Measurements from ENCODE around the gene CCDC15. TPM values are rescaled to one million over a fixed set of nuclear protein-coding genes. Genes with fewer than 3 reads are reported as not detected.

CCDC15 gene
- total and polyA plus RNA-seq, 2 donors = 1.7 to 7.0 TPM

DNA sequence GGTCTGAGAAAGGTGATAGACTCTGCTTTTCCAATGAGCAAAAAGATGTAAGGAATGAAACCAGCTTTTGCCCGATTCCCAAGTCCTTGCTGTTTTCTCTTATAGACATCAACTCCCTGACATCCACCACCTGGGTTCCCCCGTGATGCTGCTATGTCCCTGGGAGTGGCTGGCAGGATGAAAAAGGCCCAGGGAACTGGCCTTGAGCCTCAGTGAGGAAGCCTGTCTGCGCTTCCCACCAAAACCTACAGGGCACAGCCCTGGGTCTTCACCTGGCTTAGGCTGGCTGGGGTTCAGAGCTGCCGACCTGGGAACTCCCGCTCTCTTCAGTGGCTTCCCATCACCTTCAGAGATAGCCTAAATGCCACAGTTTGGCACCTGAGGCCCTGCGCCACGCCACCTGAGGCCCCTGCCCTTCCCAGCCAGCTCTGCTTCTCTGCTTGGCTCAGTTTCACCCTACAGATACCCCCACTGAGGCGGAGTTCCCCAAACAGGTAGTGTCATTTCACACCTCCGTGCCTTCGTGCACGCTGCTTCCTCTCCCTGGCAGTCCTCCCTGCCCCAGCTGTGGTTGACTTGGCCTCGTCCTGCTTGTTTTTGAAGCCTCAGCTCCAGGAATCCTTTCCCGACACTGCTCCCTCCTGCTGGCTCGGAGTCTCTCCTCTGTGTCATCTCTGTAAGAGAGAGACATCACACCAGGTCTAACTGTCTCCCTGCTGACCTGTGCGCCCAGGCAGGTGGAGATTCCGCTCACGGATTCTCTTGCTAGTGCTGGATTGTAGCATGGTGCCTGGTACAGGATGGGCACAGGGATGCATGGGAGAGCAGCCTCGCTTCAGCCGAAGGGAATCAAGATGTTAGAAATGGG, 119.8 kb downstream of the CCDC15 start:
- Histone ChIP-seq H3K4me3 (ENCODE audit: low read length in 2 of 2) (no peak overlapping the region), H3K27ac (ENCODE audit: low read depth in 1 of 2, low read length in 1 of 2) (no peak overlapping the region), H3K4me1 (ENCODE audit: control insufficient read depth in 2 of 2, insufficient read depth in 2 of 2, low read length in 2 of 2) (peaks cover 0 to 9% of the 10 kb centered on the region in 2 donors), H3K9me3 (ENCODE audit: control insufficient read depth in 2 of 2, insufficient read depth in 1 of 2, low read length in 1 of 2) (no peaks in the 10 kb centered on the region), H3K27me3 (ENCODE audit: control insufficient read depth in 2 of 2, insufficient read depth in 1 of 2, low read length in 1 of 2) (no peaks in the 10 kb centered on the region), H3K36me3 (ENCODE audit: control insufficient read depth in 2 of 2, insufficient read depth in 2 of 2, low read length in 1 of 2) (no peaks in the 10 kb centered on the region)
- no peak for DNase-seq (ENCODE audit: low read depth in 6 of 9, low spot score in 9 of 9)
- 94% methylated on average over 19 of the region's 19 CpGs for WGBS

DNA sequence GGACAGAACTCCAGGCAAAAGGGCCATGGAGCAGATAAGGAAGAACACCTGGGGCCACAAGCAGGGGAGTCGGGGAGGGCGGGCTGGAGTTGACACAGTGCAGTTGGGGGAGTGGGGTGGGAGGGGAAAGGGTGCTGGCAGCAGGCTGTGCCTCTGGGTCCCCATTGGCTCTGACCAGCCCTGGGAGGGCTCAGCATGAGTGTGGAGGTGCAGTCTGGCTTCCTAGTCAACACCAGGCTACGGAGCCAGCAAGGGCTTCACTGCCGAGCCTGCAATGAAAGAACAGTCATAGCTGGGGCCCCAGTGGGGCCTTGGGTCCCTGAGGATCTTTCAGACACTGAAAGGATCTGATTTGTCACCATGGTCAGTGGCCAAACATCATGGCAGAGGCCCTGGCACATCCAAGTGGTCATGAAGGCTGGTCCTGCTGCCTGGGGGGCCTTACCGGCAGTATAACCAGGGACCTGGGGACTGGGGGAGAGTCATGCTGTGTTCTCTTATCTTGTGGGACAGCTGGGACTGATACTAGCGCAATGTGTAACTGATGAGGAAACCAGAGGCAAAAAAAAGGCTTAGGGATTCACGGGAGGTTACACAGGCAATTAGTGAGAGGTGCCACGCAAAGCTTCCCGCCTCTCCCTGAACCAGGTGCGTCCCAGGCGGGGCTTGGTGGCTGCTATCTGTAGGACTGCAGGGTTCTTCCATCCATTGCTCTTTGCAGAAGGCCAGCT, 120.7 kb downstream of the CCDC15 start:
- Histone ChIP-seq H3K4me1 (ENCODE audit: control insufficient read depth in 2 of 2, insufficient read depth in 2 of 2, low read length in 2 of 2) (peaks cover 0 to 9% of the 10 kb centered on the region in 2 donors), H3K27ac (ENCODE audit: low read depth in 1 of 2, low read length in 1 of 2) (no peak overlapping the region), H3K4me3 (ENCODE audit: low read length in 2 of 2) (no peak overlapping the region), H3K9me3 (ENCODE audit: control insufficient read depth in 2 of 2, insufficient read depth in 1 of 2, low read length in 1 of 2) (no peaks in the 10 kb centered on the region), H3K27me3 (ENCODE audit: control insufficient read depth in 2 of 2, insufficient read depth in 1 of 2, low read length in 1 of 2) (no peaks in the 10 kb centered on the region), H3K36me3 (ENCODE audit: control insufficient read depth in 2 of 2, insufficient read depth in 2 of 2, low read length in 1 of 2) (no peaks in the 10 kb centered on the region)
- no peak for DNase-seq (ENCODE audit: low read depth in 6 of 9, low spot score in 9 of 9)
- 96% methylated on average over 11 of the region's 11 CpGs for WGBS

GRCh38 chr11:125075242-125075625, 121.2 kb downstream of the CCDC15 start:
- Histone ChIP-seq H3K9me3 (ENCODE audit: control insufficient read depth in 2 of 2, insufficient read depth in 1 of 2, low read length in 1 of 2) (no peaks in the 10 kb centered on the region), H3K27ac (ENCODE audit: low read depth in 1 of 2, low read length in 1 of 2) (no peak overlapping the region), H3K4me1 (ENCODE audit: control insufficient read depth in 2 of 2, insufficient read depth in 2 of 2, low read length in 2 of 2) (peaks cover 0 to 9% of the 10 kb centered on the region in 2 donors), H3K27me3 (ENCODE audit: control insufficient read depth in 2 of 2, insufficient read depth in 1 of 2, low read length in 1 of 2) (no peaks in the 10 kb centered on the region), H3K36me3 (ENCODE audit: control insufficient read depth in 2 of 2, insufficient read depth in 2 of 2, low read length in 1 of 2) (no peaks in the 10 kb centered on the region), H3K4me3 (ENCODE audit: low read length in 2 of 2) (no peak overlapping the region)
- 94% methylated on average over 7 of the region's 7 CpGs for WGBS
- no peak for DNase-seq (ENCODE audit: low read depth in 6 of 9, low spot score in 9 of 9)

DNA sequence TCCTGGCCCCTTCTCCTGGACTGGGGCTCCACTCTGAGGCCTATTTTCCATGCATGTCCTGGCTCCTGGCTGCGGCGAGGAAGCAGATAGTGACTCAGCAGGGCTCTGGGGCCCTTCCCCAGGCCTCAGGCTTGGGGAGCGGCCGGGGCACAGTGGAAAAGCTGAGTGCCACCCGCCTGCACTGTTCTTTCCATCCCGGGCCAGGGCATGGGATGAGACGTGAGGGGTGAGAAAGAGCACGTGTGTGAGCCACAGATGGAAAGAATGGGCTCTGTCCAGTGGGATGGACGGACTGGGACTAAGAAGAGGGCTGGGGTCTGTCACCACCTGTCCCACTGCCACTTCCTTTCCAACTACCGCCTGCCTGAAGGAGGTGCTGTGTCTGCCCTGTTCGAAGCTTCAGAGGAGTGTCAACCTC, 121.9 kb downstream of the CCDC15 start:
- H3K4me1 ChIP-seq (ENCODE audit: control insufficient read depth in 2 of 2, insufficient read depth in 2 of 2, low read length in 2 of 2) = peaks cover 0 to 5% of the 10 kb centered on the region in 2 donors
- no peak overlapping the region for H3K27ac ChIP-seq (ENCODE audit: low read depth in 1 of 2, low read length in 1 of 2)
- H3K36me3 ChIP-seq (ENCODE audit: control insufficient read depth in 2 of 2, insufficient read depth in 2 of 2, low read length in 1 of 2) = no peaks in the 10 kb centered on the region
- no peaks in the 10 kb centered on the region for H3K9me3 ChIP-seq (ENCODE audit: control insufficient read depth in 2 of 2, insufficient read depth in 1 of 2, low read length in 1 of 2)
- DNase-seq (ENCODE audit: low read depth in 6 of 9, low spot score in 9 of 9) = no peak
- H3K4me3 ChIP-seq (ENCODE audit: low read length in 2 of 2) = no peak overlapping the region
- 93% methylated on average over 11 of the region's 11 CpGs for WGBS
- H3K27me3 ChIP-seq (ENCODE audit: control insufficient read depth in 2 of 2, insufficient read depth in 1 of 2, low read length in 1 of 2) = no peaks in the 10 kb centered on the region

DNA sequence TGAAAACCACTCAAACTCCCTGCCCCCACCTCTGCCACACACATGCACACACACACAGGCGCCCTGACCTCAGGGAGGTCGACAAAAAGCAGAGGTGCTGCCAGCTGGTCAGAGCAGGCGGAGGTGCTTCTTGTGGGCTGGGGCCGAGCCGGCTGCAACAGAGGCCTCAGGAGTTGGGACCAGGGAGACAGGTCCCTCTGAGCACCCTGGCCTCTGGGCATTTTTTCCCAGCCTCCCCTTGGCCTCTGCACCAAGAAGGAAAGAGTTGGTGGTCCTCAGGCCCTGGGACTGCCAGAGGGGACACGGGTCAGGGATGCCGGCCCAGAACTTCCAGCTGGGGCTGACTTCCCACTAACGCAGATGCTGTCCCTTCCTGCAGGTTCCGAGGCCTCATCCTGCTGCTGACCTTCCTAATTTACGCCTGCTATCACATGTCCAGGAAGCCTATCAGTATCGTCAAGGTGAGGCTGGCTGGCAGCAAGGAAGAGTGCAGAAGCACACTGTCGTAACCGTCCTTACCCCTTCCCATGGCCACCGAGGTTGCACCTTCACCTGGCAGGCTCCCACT, 122.5 kb downstream of the CCDC15 start:
- no peak overlapping the region for H3K27ac ChIP-seq (ENCODE audit: low read depth in 1 of 2, low read length in 1 of 2)
- H3K9me3 ChIP-seq (ENCODE audit: control insufficient read depth in 2 of 2, insufficient read depth in 1 of 2, low read length in 1 of 2) = no peaks in the 10 kb centered on the region
- 96% methylated on average over 14 of the region's 14 CpGs for WGBS
- H3K4me1 ChIP-seq (ENCODE audit: control insufficient read depth in 2 of 2, insufficient read depth in 2 of 2, low read length in 2 of 2) = peaks cover 0 to 4% of the 10 kb centered on the region in 2 donors
- no peaks in the 10 kb centered on the region for H3K36me3 ChIP-seq (ENCODE audit: control insufficient read depth in 2 of 2, insufficient read depth in 2 of 2, low read length in 1 of 2)
- H3K27me3 ChIP-seq (ENCODE audit: control insufficient read depth in 2 of 2, insufficient read depth in 1 of 2, low read length in 1 of 2) = no peaks in the 10 kb centered on the region
- no peak overlapping the region for H3K4me3 ChIP-seq (ENCODE audit: low read length in 2 of 2)
- no peak for DNase-seq (ENCODE audit: low read depth in 6 of 9, low spot score in 9 of 9)

- 97% methylated on average over 11 of the region's 11 CpGs for WGBS
- H3K9me3 ChIP-seq (ENCODE audit: control insufficient read depth in 2 of 2, insufficient read depth in 1 of 2, low read length in 1 of 2) = no peaks in the 10 kb centered on the region
Measured at GRCh38 chr11:125078016-125078415, 124.0 kb downstream of the CCDC15 start.

DNA sequence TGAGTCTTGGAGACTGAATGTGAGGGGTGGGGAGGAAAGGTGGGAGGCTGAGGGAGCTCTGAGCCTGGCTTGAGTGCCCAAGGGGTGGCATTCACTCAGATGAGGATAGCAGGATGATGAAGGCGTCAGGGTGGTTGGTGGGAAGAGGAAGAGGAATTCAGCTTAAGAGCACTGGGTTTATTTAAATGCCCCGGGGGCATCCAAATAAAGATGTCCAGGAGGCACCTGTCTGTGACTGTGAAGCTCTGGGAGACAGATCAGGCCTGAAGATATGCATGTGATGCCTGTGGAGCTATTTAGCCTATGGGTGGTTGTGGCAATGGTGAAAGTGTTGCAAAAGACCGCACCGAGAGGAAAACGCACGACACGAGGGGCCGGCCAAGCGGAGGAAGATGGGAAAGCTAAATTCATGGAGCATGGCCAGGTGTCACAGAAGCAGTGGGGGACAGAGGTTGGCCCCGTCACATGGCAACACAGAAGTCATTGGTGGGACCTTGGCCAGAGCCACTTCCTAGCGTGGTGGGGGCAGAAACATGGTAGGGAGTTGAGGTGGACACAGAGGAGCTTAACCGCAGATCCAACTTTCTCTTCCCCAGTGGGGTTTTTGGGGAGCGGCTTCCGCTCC, 124.6 kb downstream of the CCDC15 start:
- WGBS = 94% methylated on average over 14 of the region's 14 CpGs
- no peaks in the 10 kb centered on the region for H3K36me3 ChIP-seq (ENCODE audit: control insufficient read depth in 2 of 2, insufficient read depth in 2 of 2, low read length in 1 of 2)
- no peak for DNase-seq (ENCODE audit: low read depth in 6 of 9, low spot score in 9 of 9)

More at GRCh38 chr11:125078016-125078415, 124.0 kb downstream of the CCDC15 start:
- H3K4me3 ChIP-seq (ENCODE audit: low read length in 2 of 2) = no peak overlapping the region
- H3K4me1 ChIP-seq (ENCODE audit: control insufficient read depth in 2 of 2, insufficient read depth in 2 of 2, low read length in 2 of 2) = peaks cover 0 to 4% of the 10 kb centered on the region in 2 donors
- H3K27me3 ChIP-seq (ENCODE audit: control insufficient read depth in 2 of 2, insufficient read depth in 1 of 2, low read length in 1 of 2) = no peaks in the 10 kb centered on the region
- no peak for DNase-seq (ENCODE audit: low read depth in 6 of 9, low spot score in 9 of 9)
- H3K27ac ChIP-seq (ENCODE audit: low read depth in 1 of 2, low read length in 1 of 2) = no peak overlapping the region
- no peaks in the 10 kb centered on the region for H3K36me3 ChIP-seq (ENCODE audit: control insufficient read depth in 2 of 2, insufficient read depth in 2 of 2, low read length in 1 of 2)

DNA sequence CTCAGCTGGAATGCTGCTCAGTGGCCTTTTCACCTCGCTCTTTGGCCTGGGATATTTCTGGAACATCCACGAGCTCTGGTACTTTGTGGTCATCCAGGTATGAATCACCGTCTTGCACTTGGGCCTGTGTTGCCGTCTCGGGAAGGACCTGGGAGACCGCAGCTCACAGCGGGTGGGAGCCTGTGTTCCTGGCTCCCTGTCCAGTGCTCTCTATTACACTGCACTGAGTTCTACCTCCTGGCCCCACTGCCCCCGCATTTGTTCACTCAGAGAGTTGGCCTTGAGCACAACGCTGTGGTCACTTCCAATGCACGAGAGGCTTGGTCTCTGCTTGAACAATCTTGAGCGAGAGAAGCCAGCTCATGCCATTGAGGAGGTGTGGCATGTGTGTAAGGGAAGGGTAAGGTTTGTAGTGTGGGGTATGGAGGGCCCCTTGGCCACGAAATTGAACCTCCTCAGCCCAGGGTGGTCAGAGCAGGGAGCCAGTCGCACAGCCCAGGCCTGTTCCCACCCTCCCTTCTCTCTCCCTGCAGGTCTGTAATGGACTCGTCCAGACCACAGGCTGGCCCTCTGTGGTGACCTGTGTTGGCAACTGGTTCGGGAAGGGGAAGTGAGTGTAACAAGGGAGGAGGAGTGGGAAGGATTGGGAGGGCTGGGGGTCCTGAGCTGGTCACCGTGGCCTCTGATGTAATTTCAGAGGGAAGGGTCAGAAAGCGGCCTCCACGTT, 125.3 kb downstream of the CCDC15 start:
- Histone ChIP-seq H3K36me3 (ENCODE audit: control insufficient read depth in 2 of 2, insufficient read depth in 2 of 2, low read length in 1 of 2) (no peaks in the 10 kb centered on the region), H3K4me1 (ENCODE audit: control insufficient read depth in 2 of 2, insufficient read depth in 2 of 2, low read length in 2 of 2) (peaks cover 0 to 4% of the 10 kb centered on the region in 2 donors), H3K9me3 (ENCODE audit: control insufficient read depth in 2 of 2, insufficient read depth in 1 of 2, low read length in 1 of 2) (no peaks in the 10 kb centered on the region), H3K4me3 (ENCODE audit: low read length in 2 of 2) (no peak overlapping the region), H3K27me3 (ENCODE audit: control insufficient read depth in 2 of 2, insufficient read depth in 1 of 2, low read length in 1 of 2) (no peaks in the 10 kb centered on the region), H3K27ac (ENCODE audit: low read depth in 1 of 2, low read length in 1 of 2) (no peak overlapping the region)
- 92% methylated on average over 18 of the region's 18 CpGs for WGBS
- DNase-seq (ENCODE audit: low read depth in 6 of 9, low spot score in 9 of 9) = no peak

More for the DNA sequence above, 124.6 kb downstream of the CCDC15 start:
- Histone ChIP-seq H3K4me3 (ENCODE audit: low read length in 2 of 2) (no peak overlapping the region), H3K27ac (ENCODE audit: low read depth in 1 of 2, low read length in 1 of 2) (no peak overlapping the region), H3K9me3 (ENCODE audit: control insufficient read depth in 2 of 2, insufficient read depth in 1 of 2, low read length in 1 of 2) (no peaks in the 10 kb centered on the region), H3K4me1 (ENCODE audit: control insufficient read depth in 2 of 2, insufficient read depth in 2 of 2, low read length in 2 of 2) (peaks cover 0 to 4% of the 10 kb centered on the region in 2 donors), H3K27me3 (ENCODE audit: control insufficient read depth in 2 of 2, insufficient read depth in 1 of 2, low read length in 1 of 2) (no peaks in the 10 kb centered on the region)
